HepG2 (cell line): Measurements from ENCODE around the gene PLCXD1. TPM values are rescaled to one million over a fixed set of nuclear protein-coding genes. Genes with fewer than 3 reads are reported as not detected.

ENCODE experiments used
- CREB3 ChIP-seq: sonication (generic); formaldehyde crosslinking; IDR thresholded peaks from 2 replicates; pipeline ENCODE4 v1.5.0; 2020; ENCODE audit warnings: missing genetic modification reagents
- DRAP1 ChIP-seq: IDR thresholded peaks from 2 replicates; pipeline ENCODE4 v1.6.1; 2016; ENCODE audit warnings: missing genetic modification reagents, missing compliant biosample characterization
- ELK4 ChIP-seq: sonication (generic); formaldehyde crosslinking; IDR thresholded peaks from 2 replicates; pipeline ENCODE4 v1.9.0; 2021; ENCODE audit warnings: missing genetic modification reagents, borderline replicate concordance
- FOXP4 ChIP-seq: sonication (generic); formaldehyde crosslinking; IDR thresholded peaks from 2 replicates; pipeline ENCODE4 v1.4.0; 2020; ENCODE audit warnings: missing genetic modification reagents
- HNRNPUL1 ChIP-seq: fragments of 200-400 bp; formaldehyde crosslinking; IDR thresholded peaks from 2 replicates; pipeline ENCODE4 v1.6.1; 2017; ENCODE audit warnings: low read depth, mild to moderate bottlenecking, low read length, moderate library complexity
- IKZF4 ChIP-seq: sonication (generic); formaldehyde crosslinking; IDR thresholded peaks from 2 replicates; pipeline ENCODE4 v1.5.1; 2020; ENCODE audit warnings: borderline replicate concordance, mild to moderate bottlenecking, low read depth, missing genetic modification reagents; ENCODE audit errors: not compliant biosample characterization
- KDM3A ChIP-seq: IDR thresholded peaks from 2 replicates; pipeline ENCODE4 v1.6.1; 2018; ENCODE audit warnings: low read depth, missing compliant biosample characterization
- LCORL ChIP-seq, 2 experiments: fragments of 450-650 bp in 1 of 2; sonication (generic) in 1 of 2; formaldehyde crosslinking in 1 of 2; IDR thresholded peaks; 2 replicates each; pipeline versions ENCODE4 v1.5.0 to v1.6.1; 2017 to 2020; ENCODE audit warnings: antibody characterized with exemption in 1 of 2, missing genetic modification reagents in 1 of 2
- MAF1 ChIP-seq: sonication (generic); formaldehyde crosslinking; IDR thresholded peaks from 2 replicates; pipeline ENCODE4 v1.5.0; 2020; ENCODE audit warnings: missing genetic modification reagents, borderline replicate concordance
- NKX3-1 ChIP-seq: sonication (generic); formaldehyde crosslinking; IDR thresholded peaks from 2 replicates; pipeline ENCODE4 v1.5.0; 2020; ENCODE audit warnings: missing genetic modification reagents
- NR1H2 ChIP-seq: sonication (generic); formaldehyde crosslinking; IDR thresholded peaks from 2 replicates; pipeline ENCODE4 v1.8.1; 2022; ENCODE audit warnings: low read depth, missing genetic modification reagents, borderline replicate concordance
- RNF2 ChIP-seq: fragments of 450-650 bp; conservative IDR thresholded peaks from 2 replicates; pipeline ENCODE4 v1.6.1; 2016; ENCODE audit warnings: low read depth
- SIN3A ChIP-seq: IDR thresholded peaks from 2 replicates; pipeline ENCODE4 v1.6.1; 2011; ENCODE audit warnings: low read depth, mild to moderate bottlenecking, control low read depth, low read length, borderline replicate concordance
- TFDP1 ChIP-seq: IDR thresholded peaks from 2 replicates; pipeline ENCODE4 v1.6.1; 2016; ENCODE audit warnings: missing compliant biosample characterization, missing genetic modification reagents, borderline replicate concordance
- ZBTB39 ChIP-seq: sonication (generic); formaldehyde crosslinking; IDR thresholded peaks from 2 replicates; pipeline ENCODE4 v1.5.0; 2020; ENCODE audit warnings: missing genetic modification reagents
- ZFP62 ChIP-seq: sonication (generic); formaldehyde crosslinking; IDR thresholded peaks from 2 replicates; pipeline ENCODE4 v1.4.0; 2020; ENCODE audit warnings: missing genetic modification reagents
- ZKSCAN8 ChIP-seq: IDR thresholded peaks from 2 replicates; pipeline ENCODE4 v1.6.1; 2016; ENCODE audit warnings: borderline replicate concordance, missing genetic modification reagents, missing compliant biosample characterization
- ZNF225 ChIP-seq: sonication (generic); formaldehyde crosslinking; IDR thresholded peaks from 2 replicates; pipeline ENCODE4 v1.4.0; 2020; ENCODE audit warnings: mild to moderate bottlenecking, missing genetic modification reagents
- ZNF430 ChIP-seq: sonication (generic); formaldehyde crosslinking; IDR thresholded peaks from 2 replicates; pipeline ENCODE4 v1.9.0; 2021; ENCODE audit warnings: mild to moderate bottlenecking, missing genetic modification reagents
- ZNF572 ChIP-seq: sonication (generic); formaldehyde crosslinking; IDR thresholded peaks from 2 replicates; pipeline ENCODE4 v1.5.1; 2020; ENCODE audit warnings: mild to moderate bottlenecking, missing genetic modification reagents
- ZNF746 ChIP-seq: sonication (generic); formaldehyde crosslinking; IDR thresholded peaks from 2 replicates; pipeline ENCODE4 v1.8.0; 2022; ENCODE audit warnings: mild to moderate bottlenecking, missing genetic modification reagents
- ZNF776 ChIP-seq: sonication (generic); formaldehyde crosslinking; IDR thresholded peaks from 2 replicates; pipeline ENCODE4 v1.4.0; 2020; ENCODE audit warnings: mild to moderate bottlenecking, missing genetic modification reagents
- polyA plus RNA-seq, 8 experiments: library from polyadenylated mRNA; depleted of rRNA in 3 of 8; stranded (reverse) in 7 of 8; unstranded in 1 of 8; fragments of >200 nt; fragmentation: Illumina TruSeq in 4 of 8; extraction: Trizol in 4 of 8; gene quantifications; 2 replicates each; pipeline versions ENCODE4 v1.2.1 to v1.2.3, GENCODE V29; 2011 to 2016; ENCODE audit warnings: low read depth in 4 of 8, missing spikeins in 1 of 8, mixed read lengths in 1 of 8; ENCODE audit not compliant: insufficient read depth in 1 of 8
- total RNA-seq, 5 experiments: library from RNA; depleted of rRNA; stranded (reverse); fragments of >200 nt; fragmentation: Illumina TruSeq; extraction: Trizol; gene quantifications; 2 replicates each; pipeline ENCODE4 v1.2.3, GENCODE V29; 2016; ENCODE audit warnings: low read depth in 1 of 5

The PLCXD1 gene
- total and polyA plus RNA-seq, 2 of the 13 experiments (the other 11 are each of a cell fraction or from before 2014, with no cell fraction given): 87.7 to 153 TPM

GRCh38 chrX:275967-276580 lies 5.1 kb upstream of the PLCXD1 start (continued):
- TF ChIP-seq ZFP62 (no peak), ZNF430 (peak; percentile 40; the same call in 1 of the 2 replicates), KDM3A (no peak), CREB3 (CRISPR knock-in tag) (no peak), NKX3-1 (CRISPR knock-in tag) (no peak; the same call in 1 of the 2 replicates), HNRNPUL1 (no peak), ZNF776 (no peak; the same call in 1 of the 2 replicates), DRAP1 (peak; percentile 98), IKZF4 (CRISPR knock-in tag) (no peak), LCORL (IDR thresholded peaks at IDR 0.05) (0 out of 2 replicates have a peak, but pooled peaks have one; percentile 31), LCORL (CRISPR knock-in tag; IDR thresholded peaks at IDR 0.05) (peak; percentile 91), TFDP1 (peak; percentile 19; the same call in 1 of the 2 replicates), FOXP4 (CRISPR knock-in tag) (0 out of 2 replicates have a peak, but pooled peaks have one; percentile 4), NR1H2 (CRISPR knock-in tag) (no peak), ZKSCAN8 (no peak), RNF2 (no peak), MAF1 (CRISPR knock-in tag) (peak; percentile 19; the same call in 1 of the 2 replicates), ZNF746 (CRISPR knock-in tag) (peak; percentile 91), ZNF225 (CRISPR knock-in tag) (peak; percentile 64; the same call in 1 of the 2 replicates), ZBTB39 (CRISPR knock-in tag) (0 out of 2 replicates have a peak, but pooled peaks have one; percentile 26), SIN3A (peak; percentile 76; the same call in 1 of the 2 replicates), ELK4 (no peak), ZNF572 (CRISPR knock-in tag) (no peak)
